Astrocyte of the spinal cord (primary cell): Measurements from ENCODE around the gene FAM50A.

Experiments
- DNase-seq: peaks from one replicate; pipeline ENCODE4 v3.0.0; 2011; ENCODE audit warnings: low read depth, low spot score
- H3K4me3 ChIP-seq: 2 replicates; pipeline ENCODE4 v1.5.1; 2011; ENCODE audit warnings: low read depth, mild to moderate bottlenecking, low read length, moderate library complexity
- CTCF ChIP-seq: IDR thresholded peaks from 2 replicates; pipeline ENCODE4 v1.5.1; 2012; ENCODE audit warnings: low read depth, mild to moderate bottlenecking, low read length, inconsistent platforms
- in situ Hi-C: cut with HindIII; loops from 2 replicates; pipeline ENCODE4 v1.10.0; 2017; ENCODE audit warnings: low sequenced_read_pairs

The FAM50A gene

GRCh38 chrX:154413142-154413541 lies 30.8 kb upstream of the FAM50A start:
- no peak for TF ChIP-seq CTCF
- in situ Hi-C loops, result no loop called here
- no peak overlapping the region for H3K4me3 ChIP-seq

GRCh38 chrX:154417157-154417556 lies 26.8 kb upstream of the FAM50A start:
- TF ChIP-seq CTCF, result no peak
- in situ Hi-C loops, result no loop called here
- DNase-seq, result no peak
- no peak overlapping the region for H3K4me3 ChIP-seq

More at GRCh38 chrX:154413142-154413541, 30.8 kb upstream of the FAM50A start:
- no peak for DNase-seq

- in situ Hi-C loops, result no loop called here
- DNase-seq, result no peak
- no peak overlapping the region for H3K4me3 ChIP-seq
- TF ChIP-seq CTCF, result no peak
These were observed 24.8 kb upstream of the FAM50A start for GRCh38 chrX:154419189-154419588.

GRCh38 chrX:154419688-154420401 lies 24.1 kb upstream of the FAM50A start:
- no peak for TF ChIP-seq CTCF
- H3K4me3 ChIP-seq, result no peak overlapping the region
- DNase-seq, result no peak
- in situ Hi-C loops, result no loop called here

GRCh38 chrX:154420402-154420756 lies 23.6 kb upstream of the FAM50A start:
- no peak for DNase-seq
- in situ Hi-C loops, result no loop called here
- TF ChIP-seq CTCF, result no peak
- H3K4me3 ChIP-seq, result no peak overlapping the region

- in situ Hi-C loops, result no loop called here
- no peak for DNase-seq
- no peak for TF ChIP-seq CTCF
- H3K4me3 ChIP-seq, result no peak overlapping the region
These were observed 16.8 kb upstream of the FAM50A start for GRCh38 chrX:154426916-154427770.
